GM18907 (cell line): Measurements from ENCODE around the gene SHOC1.
"Not testable (repeated sequence)": the region's sequence is repeated elsewhere in the genome, so short reads cannot be mapped to it uniquely, and the experiment has no call there.

Source experiments
- ATAC-seq: cut with Tn5 transposase; IDR thresholded peaks from one replicate; pipeline ENCODE4 v1.9.1; 2021; ENCODE audit warnings: mild to moderate bottlenecking, moderate library complexity; ENCODE audit not compliant: unreplicated experiment

SHOC1 gene

DNA sequence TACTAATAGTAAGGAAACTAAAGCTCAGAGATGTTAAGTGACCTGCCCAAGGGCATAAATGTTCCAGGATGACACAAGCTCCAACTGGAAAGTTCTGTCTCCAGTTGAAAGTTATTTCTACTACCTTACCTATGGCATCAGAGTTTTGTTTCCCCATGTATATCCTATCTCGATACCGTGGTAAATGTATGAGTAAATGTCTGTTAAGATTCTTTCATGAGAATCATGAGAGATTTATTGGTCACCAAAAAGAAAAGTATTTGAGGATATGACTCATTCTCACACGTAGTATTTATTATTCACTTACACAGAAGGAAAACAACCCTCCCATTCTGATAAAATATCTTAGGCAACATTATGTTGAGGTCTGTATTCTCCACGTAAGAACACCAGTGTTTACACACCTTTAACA lies 11.1 kb upstream of the SHOC1 start:
- no peak for ATAC-seq

- ATAC-seq: no peak
Measured at GRCh38 chr9:111805262-111805661, 10.5 kb upstream of the SHOC1 start.

- no peak for ATAC-seq
Measured at GRCh38 chr9:111804636-111805035, 9.9 kb upstream of the SHOC1 start.

DNA sequence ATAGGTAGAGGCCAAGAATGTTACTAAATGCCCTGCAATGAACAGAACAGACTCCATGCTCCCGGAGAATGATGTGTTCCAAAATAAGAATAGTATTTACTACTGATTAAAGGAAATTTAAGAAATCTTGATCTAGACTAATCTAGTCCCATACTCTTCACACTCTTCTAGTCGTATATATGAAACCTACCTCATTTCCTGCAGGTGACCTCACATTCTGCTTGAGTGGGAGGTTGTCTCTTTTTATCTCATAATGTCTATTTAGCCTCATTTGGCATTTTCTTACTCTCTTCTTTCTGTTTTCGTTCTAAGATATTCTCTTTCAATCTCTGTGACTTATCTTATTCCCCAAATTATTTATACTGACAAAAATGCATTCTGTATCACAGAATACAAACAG lies 9.2 kb upstream of the SHOC1 start:
- no peak for ATAC-seq

GRCh38 chr9:111799915-111800526 lies 5.3 kb upstream of the SHOC1 start:
- no peak for ATAC-seq

DNA sequence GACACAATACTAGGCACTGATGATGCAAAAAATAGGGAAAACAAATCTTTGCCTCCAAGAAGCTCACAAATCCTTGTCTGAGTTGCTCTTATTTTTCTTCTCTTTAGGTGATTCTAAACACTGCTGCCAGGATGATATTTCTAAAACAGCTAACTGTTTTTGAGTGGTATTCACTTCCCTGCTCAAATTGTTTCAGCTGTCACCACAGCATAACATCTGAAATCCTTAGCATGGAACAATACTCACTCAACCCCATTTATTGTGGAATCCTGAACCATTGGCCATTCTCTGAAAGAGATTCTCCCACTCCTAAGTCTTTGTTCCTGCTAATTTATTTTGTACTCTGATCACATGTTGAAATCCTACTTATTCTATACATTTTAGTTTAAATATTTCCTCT lies 4.8 kb upstream of the SHOC1 start:
- no peak for ATAC-seq

GRCh38 chr9:111798786-111799185 lies 4.0 kb upstream of the SHOC1 start:
- no peak for ATAC-seq

- ATAC-seq: no peak
Measured at GRCh38 chr9:111795557-111795839, 761 bp upstream of the SHOC1 start.

- ATAC-seq: not testable (repeated sequence)
Measured at GRCh38 chr9:111791821-111792220, 2.9 kb downstream of the SHOC1 start.

DNA sequence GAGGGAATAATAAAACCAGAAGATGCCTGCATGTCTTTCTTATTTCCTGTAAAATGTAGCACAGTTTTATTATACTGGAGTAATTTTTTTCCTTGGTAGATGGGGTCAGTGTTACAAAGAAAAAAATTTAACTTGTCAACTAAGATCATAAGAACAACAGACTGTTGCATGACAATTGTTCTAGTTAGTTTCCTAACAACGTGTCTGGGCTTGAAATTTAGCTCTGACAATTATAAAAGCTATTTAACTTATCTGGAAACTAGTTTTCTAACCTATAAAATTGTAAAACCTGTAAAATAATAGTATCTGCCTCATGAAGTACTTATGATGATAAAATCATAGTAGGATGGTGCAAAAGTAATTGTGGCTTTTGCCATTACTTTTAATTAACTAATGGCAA lies 4.9 kb downstream of the SHOC1 start:
- ATAC-seq: no peak

DNA sequence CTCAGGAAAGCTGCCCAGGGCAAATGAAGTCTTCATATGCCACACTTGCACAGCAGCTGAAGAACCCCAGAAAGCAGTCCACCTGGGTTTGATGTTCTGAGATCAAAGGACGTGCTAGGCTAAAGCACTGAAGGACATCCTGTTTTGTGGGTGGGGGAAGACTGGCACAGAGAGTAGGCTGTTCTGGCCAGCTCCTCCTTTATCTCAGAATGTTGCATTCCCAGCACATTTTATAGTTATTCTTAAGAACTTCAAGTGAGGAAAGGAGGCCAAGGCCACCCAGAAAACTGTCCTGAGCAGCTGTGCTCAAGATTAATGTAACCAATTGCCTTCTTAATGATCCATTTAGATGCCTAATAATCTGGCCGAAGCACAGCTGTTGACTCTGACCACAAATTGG lies 10.9 kb downstream of the SHOC1 start:
- ATAC-seq: no peak

- ATAC-seq: no peak
Measured at GRCh38 chr9:111783424-111783823, 11.3 kb downstream of the SHOC1 start.

- no peak for ATAC-seq
Measured at GRCh38 chr9:111766066-111766465, 28.7 kb downstream of the SHOC1 start.

DNA sequence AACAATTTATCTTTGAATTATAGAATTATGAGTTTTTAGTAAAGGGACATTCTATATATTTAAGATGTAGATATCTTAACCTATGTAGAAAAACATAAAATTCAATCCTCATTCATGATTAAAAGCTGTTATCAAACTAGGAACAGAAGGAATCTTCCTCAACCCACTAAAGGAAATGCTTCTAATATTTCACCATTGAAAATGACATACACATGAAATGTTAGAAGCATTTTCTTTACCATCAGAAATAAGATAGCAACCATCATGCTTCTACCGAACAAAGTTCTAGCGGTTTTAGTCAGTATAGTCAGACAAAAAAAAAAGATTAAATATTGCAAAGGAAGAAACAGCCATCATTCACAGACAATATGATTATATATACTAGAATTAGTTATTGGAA lies 32.2 kb downstream of the SHOC1 start:
- no peak for ATAC-seq

GRCh38 chr9:111759762-111760639 lies 34.7 kb downstream of the SHOC1 start:
- ATAC-seq: no peak

DNA sequence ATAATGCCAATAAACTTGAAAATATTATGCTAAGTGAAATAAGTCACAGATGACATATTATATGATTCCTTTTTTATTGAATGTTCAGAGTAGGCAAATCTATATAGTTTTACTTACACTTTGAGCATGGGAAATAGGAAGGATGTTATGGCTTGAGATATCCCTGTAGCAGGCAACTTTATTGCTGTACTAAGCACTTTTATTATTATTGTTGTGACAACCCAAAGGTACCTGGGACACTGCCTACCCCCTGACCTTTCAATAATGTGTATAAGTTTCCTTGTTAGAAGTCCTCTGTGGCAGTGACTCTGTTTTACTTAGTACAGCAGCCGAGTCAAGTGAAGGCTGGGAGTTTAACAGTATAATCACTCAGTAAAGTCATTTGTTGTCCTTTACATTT lies 39.9 kb downstream of the SHOC1 start:
- ATAC-seq: no peak

DNA sequence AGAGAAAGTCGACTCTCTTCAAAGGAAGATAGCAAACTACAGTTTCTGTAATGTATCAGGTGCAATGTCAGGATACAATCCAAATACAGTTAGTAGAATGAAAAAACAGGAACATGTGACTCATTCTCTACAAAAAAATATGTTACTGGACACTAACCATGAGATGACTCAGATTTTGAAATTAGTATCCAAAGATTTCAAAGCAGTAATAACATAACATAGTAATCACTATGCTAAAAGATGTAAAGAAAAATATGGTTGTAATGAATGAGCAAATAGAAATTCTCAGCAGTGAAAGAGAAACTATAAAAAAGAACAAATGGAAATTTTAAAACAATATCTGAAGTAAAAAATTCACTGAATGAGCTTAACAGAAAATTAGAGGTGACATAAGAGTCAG lies 42.3 kb downstream of the SHOC1 start:
- ATAC-seq: no peak
